ENCODE measurements around the gene GZMH. TPM values are rescaled to one million over a fixed set of nuclear protein-coding genes. Genes with fewer than 3 reads are reported as not detected.

The GZMH gene
- total and polyA plus RNA-seq, 2 of the 4 experiments (the other 2 are of a cell fraction): not detected

GRCh38 chr14:24633353-24633752 is 23.9 kb upstream of the GZMH start:
- WGBS, 2 experiments (ENCODE audit: extremely low coverage in 2 of 2, insufficient read length in 1 of 2): no CpG with 5 or more reads among the region's 1 CpG
- ChIA-PET POLR2A (ENCODE audit: unreplicated experiment) (no interaction called here), CTCF (no interaction called here)
- no peaks in the 10 kb centered on the region for H3K9me1 ChIP-seq (ENCODE audit: insufficient read depth, low read length)
- H2BK15ac ChIP-seq (ENCODE audit: low read depth, low read length): no peak overlapping the region
- no peak overlapping the region for H3K4ac ChIP-seq (ENCODE audit: low read depth, low read length)
- no peak overlapping the region for H4K91ac ChIP-seq (ENCODE audit: insufficient read depth, low read depth, low read length)
- H3K14ac ChIP-seq (replicated peaks; ENCODE audit: low read depth, low read length): no peak overlapping the region
- no peak overlapping the region for H2BK120ac ChIP-seq (ENCODE audit: low read depth, low read length)
- intact Hi-C loops (cut with micrococcal nuclease) (no loop called here), dilution Hi-C loops (cut with HindIII; ENCODE audit: low sequenced_read_pairs, unreplicated experiment) (no loop called here), in situ Hi-C loops (cut with MboI; ENCODE audit: low sequenced_read_pairs) (no loop called here)
- no peak overlapping the region for H3K23ac ChIP-seq (ENCODE audit: low read depth, low read length)
- H2AK9ac ChIP-seq (replicated peaks; ENCODE audit: low read depth, low read length, poor library complexity): no peak overlapping the region
- no peak overlapping the region for H2BK20ac ChIP-seq (ENCODE audit: low read depth, low read length)
- no peak for DNase-seq
- no TSS peak for BruUV-seq (replicated peaks)
- no peaks in the 10 kb centered on the region for H3K27me3 ChIP-seq (ENCODE audit: control insufficient read depth, insufficient read depth, low read length)
- H2AK5ac ChIP-seq (ENCODE audit: low read depth, low read length): no peak overlapping the region
- no peaks in the 10 kb centered on the region for H3K79me1 ChIP-seq (ENCODE audit: low read depth in 1 of 2, low read length in 2 of 2)
- no peak overlapping the region for H4K5ac ChIP-seq (ENCODE audit: low read depth, low read length)
- H3K4me1 ChIP-seq (ENCODE audit: control insufficient read depth, insufficient read depth, low read length): no peaks in the 10 kb centered on the region
- no peaks in the 10 kb centered on the region for H4K20me1 ChIP-seq (ENCODE audit: insufficient read depth, low read length)
- TF ChIP-seq RCOR1 (IDR thresholded peaks at IDR 0.05; ENCODE audit: insufficient replicate concordance, low read length) (no peak), RAD21 (IDR thresholded peaks at IDR 0.05; ENCODE audit: low read length) (no peak), NFE2L2 (IDR thresholded peaks at IDR 0.05; ENCODE audit: low read depth, low read length) (no peak), POLR2A (IDR thresholded peaks at IDR 0.05; ENCODE audit: low read depth, low read length) (no peak), MAFK (IDR thresholded peaks at IDR 0.05; ENCODE audit: low read depth, low read length) (no peak), MAZ (IDR thresholded peaks at IDR 0.05; ENCODE audit: borderline replicate concordance, low read depth, low read length) (no peak), USF2 (IDR thresholded peaks at IDR 0.05; ENCODE audit: low read depth, low read length) (no peak), CEBPB (IDR thresholded peaks at IDR 0.05; ENCODE audit: low read depth, low read length) (no peak)
- no peak overlapping the region for H3K4me3 ChIP-seq (ENCODE audit: insufficient read depth, low read depth, low read length)
- no peak overlapping the region for H3K27ac ChIP-seq (ENCODE audit: insufficient read depth, low read length)
- H3K9me3 ChIP-seq (ENCODE audit: control insufficient read depth, insufficient read depth, low read length): no peaks in the 10 kb centered on the region
- no peak for ATAC-seq (ENCODE audit: low read depth)
- H3K4me2 ChIP-seq (ENCODE audit: low read depth, low read length): no peak overlapping the region
- no peak overlapping the region for H3K9ac ChIP-seq (ENCODE audit: low read depth, low read length)
- H3K36me3 ChIP-seq (ENCODE audit: control insufficient read depth, insufficient read depth, low read length): no peaks in the 10 kb centered on the region
- H4K8ac ChIP-seq (ENCODE audit: low read depth in 2 of 2, low read length in 2 of 2): no peak overlapping the region
- H3K18ac ChIP-seq (ENCODE audit: low read depth, low read length): no peak overlapping the region
- H2BK5ac ChIP-seq (ENCODE audit: low read depth, low read length, poor library complexity, severe bottlenecking): no peak overlapping the region
- no peak overlapping the region for H3K56ac ChIP-seq (ENCODE audit: extremely low read depth, insufficient read depth, low read length)
- H2AFZ ChIP-seq (replicated peaks; ENCODE audit: low read length, poor library complexity): no peak overlapping the region

Measured in IMR-90 (cell line).